Activated CD4-positive, CD25-positive, alpha-beta regulatory T cell (primary cell): ENCODE results near the gene E2F4.

Experiments
- DNase-seq, 4 experiments: peaks; one replicate each; lab custom pipeline; 2025; lab: John Stamatoyannopoulos, UW

The E2F4 gene

GRCh38 chr16:67190448-67191399 is 1.2 kb upstream of the E2F4 start:
- DNase-seq = no peak

- DNase-seq = no peak
Observed at GRCh38 chr16:67191411-67191994, 452 bp upstream of the E2F4 start.

GRCh38 chr16:67192781-67193361 is 916 bp downstream of the E2F4 start:
- no peak for DNase-seq

GRCh38 chr16:67193536-67193935 is 1.6 kb downstream of the E2F4 start:
- no peak for DNase-seq

- DNase-seq = no peak
Observed at GRCh38 chr16:67194260-67194659, 2.3 kb downstream of the E2F4 start.

GRCh38 chr16:67195676-67196075 is 3.7 kb downstream of the E2F4 start:
- no peak for DNase-seq

GRCh38 chr16:67196881-67197280 is 4.9 kb downstream of the E2F4 start:
- DNase-seq = no peak

GRCh38 chr16:67197704-67198103 is 5.7 kb downstream of the E2F4 start:
- no peak for DNase-seq

- no peak for DNase-seq
Observed at GRCh38 chr16:67198238-67198734, 6.3 kb downstream of the E2F4 start.

- no peak for DNase-seq
Observed at GRCh38 chr16:67199011-67199807, 7.3 kb downstream of the E2F4 start, which contains the start of gene ELMO3. Gene ELMO3 (plus strand): TSS chr16:67199131. CDS start chr16:67199327, 196 bp downstream.

- no peak for DNase-seq
Observed at GRCh38 chr16:67199808-67200198, 7.8 kb downstream of the E2F4 start.

GRCh38 chr16:67200491-67200890 is 8.5 kb downstream of the E2F4 start:
- DNase-seq = no peak

GRCh38 chr16:67201411-67202345 is 9.7 kb downstream of the E2F4 start:
- DNase-seq = no peak

GRCh38 chr16:67202426-67202825 is 10.5 kb downstream of the E2F4 start:
- no peak for DNase-seq

- DNase-seq = no peak
Observed at GRCh38 chr16:67202956-67203493, 11.1 kb downstream of the E2F4 start.

- DNase-seq = no peak
Observed at GRCh38 chr16:67204076-67204475, 12.1 kb downstream of the E2F4 start.

- DNase-seq = no peak
Observed at GRCh38 chr16:67206129-67206837, 14.3 kb downstream of the E2F4 start.

- no peak for DNase-seq
Observed at GRCh38 chr16:67206838-67207248, 14.9 kb downstream of the E2F4 start.

GRCh38 chr16:67207249-67208091 is 15.5 kb downstream of the E2F4 start:
- DNase-seq = no peak
